ENCODE results near the gene HYDIN. TPM values are rescaled to one million over a fixed set of nuclear protein-coding genes. Genes with fewer than 3 reads are reported as not detected.

HYDIN gene
- total and polyA plus RNA-seq, 9 of the 15 experiments (the other 6 are each of a cell fraction or from before 2014, with no cell fraction given), result 0.08 to 0.43 (median 0.14) TPM; not detected in 1

DNA sequence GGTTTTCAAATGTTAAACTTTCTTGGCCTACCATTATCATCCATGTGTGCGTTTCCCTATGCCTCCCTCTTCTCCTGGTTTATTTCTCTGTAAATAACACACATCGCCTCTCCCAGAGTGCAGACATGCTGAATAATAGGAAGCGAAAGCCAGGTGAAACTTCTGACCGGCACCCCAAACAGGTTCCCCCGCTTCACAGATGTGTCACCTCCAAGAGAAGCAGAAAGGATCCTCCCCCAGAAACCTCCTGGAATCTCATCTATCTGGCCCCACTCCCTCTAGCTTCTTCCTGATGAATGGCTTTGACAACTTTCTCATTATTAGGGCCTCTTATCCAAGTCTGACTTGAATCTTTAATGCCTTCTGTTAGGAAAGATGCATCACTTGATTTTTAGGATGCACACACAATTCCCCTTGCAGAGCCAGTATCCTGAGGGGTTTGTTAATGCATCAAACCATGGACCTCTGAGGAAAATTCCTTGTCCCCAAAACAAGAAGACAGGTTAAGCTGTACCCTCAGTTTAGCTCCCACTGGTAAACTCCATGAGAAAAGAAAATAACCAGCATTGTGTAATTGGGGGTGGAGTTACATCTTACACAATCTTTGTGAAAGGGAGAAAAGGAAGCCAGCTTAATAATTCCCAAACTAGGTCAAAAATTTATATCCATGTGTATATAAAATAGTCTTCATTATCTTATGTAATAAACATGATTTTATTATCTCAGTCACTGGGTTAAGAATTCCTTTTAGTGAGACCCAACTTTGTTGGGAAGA lies 20.1 kb upstream of the HYDIN start:
- ChIA-PET CTCF (ENCODE audit: low intra/inter-chr PET ratio) (no interaction called here), POLR2A (interaction anchor here (0.6 kb wide), 1 partner anchor 863 kb away, joined by 3 read pairs; no protein-coding TSS in a partner anchor)
- BruUV-seq (replicated peaks), result no TSS peak
- Histone ChIP-seq H3K9ac (ENCODE audit: insufficient read depth in 1 of 2, low read depth in 2 of 2, low read length in 2 of 2) (no peak overlapping the region), H3K4me2 (ENCODE audit: insufficient read depth, low read length) (no peak overlapping the region), H3K9me1 (ENCODE audit: control insufficient read depth, insufficient read depth, low read length) (peaks cover 4% of the 10 kb centered on the region), H3K79me2 (ENCODE audit: control insufficient read depth, insufficient read depth, low read length) (no peaks in the 10 kb centered on the region), H4K20me1 (replicated peaks; ENCODE audit: control insufficient read depth, insufficient read depth, low read length) (no peaks in the 10 kb centered on the region), H2AFZ (ENCODE audit: low read depth, low read length) (no peak overlapping the region), H3K27ac (ENCODE audit: extremely low read depth, low read depth, low read length) (no peak overlapping the region), H3K4me1 (replicated peaks in 1 of 2; ENCODE audit: control insufficient read depth in 2 of 2, insufficient read depth in 2 of 2, low read length in 2 of 2) (no peaks in the 10 kb centered on the region), H3K36me3 (ENCODE audit: control insufficient read depth, insufficient read depth, low read length) (no peaks in the 10 kb centered on the region), H3K27me3 (ENCODE audit: control insufficient read depth in 2 of 2, insufficient read depth in 2 of 2, low read length in 2 of 2) (peaks cover 3 to 6% of the 10 kb centered on the region in 2 experiments; a peak in 3 of 5 replicates), H3K9me3 (replicated peaks; ENCODE audit: control insufficient read depth, insufficient read depth, low read depth, low read length) (no peaks in the 10 kb centered on the region), H3K4me3 (no peak overlapping the region)
- no peak for TF ChIP-seq FOXJ3 (CRISPR knock-in tag; IDR thresholded peaks at IDR 0.05)
- FAIRE-seq (no peak), ATAC-seq (no peak), DNase-seq (ENCODE audit: extremely low read depth in 1 of 4, low spot score in 3 of 4) (no peak)
- WGBS (ENCODE audit: insufficient coverage, low coverage, missing lambda C conversion rate), result 6% methylated on average over 5 of the region's 5 CpGs
- intact Hi-C loops (cut with micrococcal nuclease) (loop anchor here (5.0 kb wide), 1 partner anchor 62 kb away; no protein-coding TSS in a partner anchor), in situ Hi-C loops (cut with MboI) (no loop called here)

DNA sequence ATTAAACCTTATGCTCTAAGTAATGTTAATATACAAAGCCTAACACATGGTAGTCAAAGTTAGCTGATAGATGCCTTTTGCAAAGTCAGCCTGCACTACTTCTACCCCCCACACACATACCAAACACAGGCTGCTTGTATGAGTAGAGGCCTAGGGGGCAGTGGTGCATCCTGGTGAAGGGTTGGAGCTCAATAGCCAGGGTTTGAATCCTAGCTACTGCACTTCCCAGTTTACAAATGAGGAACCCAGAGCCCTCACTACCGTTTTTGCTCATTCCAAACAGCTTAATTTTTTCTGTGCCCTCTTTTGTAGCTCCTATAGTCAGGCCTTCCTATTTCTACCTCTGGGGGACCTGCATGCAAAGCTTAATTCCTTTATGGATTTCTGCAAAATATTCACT lies 18.9 kb upstream of the HYDIN start:
- intact Hi-C loops (cut with micrococcal nuclease) (no loop called here), in situ Hi-C loops (cut with MboI) (no loop called here)
- Histone ChIP-seq H3K9me3 (replicated peaks; ENCODE audit: control insufficient read depth, insufficient read depth, low read depth, low read length) (no peaks in the 10 kb centered on the region), H3K9me1 (ENCODE audit: control insufficient read depth, insufficient read depth, low read length) (peaks cover 4% of the 10 kb centered on the region), H3K27me3 (ENCODE audit: control insufficient read depth in 2 of 2, insufficient read depth in 2 of 2, low read length in 2 of 2) (peaks cover 3 to 5% of the 10 kb centered on the region in 2 experiments; a peak in 3 of 5 replicates), H3K36me3 (ENCODE audit: control insufficient read depth, insufficient read depth, low read length) (no peaks in the 10 kb centered on the region), H4K20me1 (replicated peaks; ENCODE audit: control insufficient read depth, insufficient read depth, low read length) (no peaks in the 10 kb centered on the region), H2AFZ (ENCODE audit: low read depth, low read length) (no peak overlapping the region), H3K4me2 (ENCODE audit: insufficient read depth, low read length) (no peak overlapping the region), H3K4me3 (no peak overlapping the region), H3K9ac (ENCODE audit: insufficient read depth in 1 of 2, low read depth in 2 of 2, low read length in 2 of 2) (no peak overlapping the region), H3K27ac (ENCODE audit: extremely low read depth, low read depth, low read length) (no peak overlapping the region), H3K4me1 (replicated peaks in 1 of 2; ENCODE audit: control insufficient read depth in 2 of 2, insufficient read depth in 2 of 2, low read length in 2 of 2) (no peaks in the 10 kb centered on the region), H3K79me2 (ENCODE audit: control insufficient read depth, insufficient read depth, low read length) (no peaks in the 10 kb centered on the region)
- 0% methylated on average over 1 of the region's 1 CpG for WGBS (ENCODE audit: insufficient coverage, low coverage, missing lambda C conversion rate)
- TF ChIP-seq THRAP3 (IDR thresholded peaks at IDR 0.05; ENCODE audit: borderline replicate concordance) (no peak), NR1H2 (CRISPR knock-in tag; IDR thresholded peaks at IDR 0.05) (no peak), RAD21 (CRISPR knock-in tag; conservative IDR thresholded peaks at IDR 0.05 in 1 of 2, IDR thresholded peaks at IDR 0.05 in 1 of 2) (peak; percentile 15 to 40; a peak in 2 of 4 replicates), SPI1 (IDR thresholded peaks at IDR 0.05; ENCODE audit: borderline replicate concordance, low read depth, low read length) (peak; percentile 56; the same call in 1 of the 2 replicates), CEBPG (CRISPR knock-in tag; IDR thresholded peaks at IDR 0.05) (no peak), CEBPG (tag; conservative IDR thresholded peaks at IDR 0.05 in 1 of 2, IDR thresholded peaks at IDR 0.05 in 1 of 2) (no peak), RB1 (IDR thresholded peaks at IDR 0.05; ENCODE audit: low read depth) (no peak), HSF4 (CRISPR knock-in tag; IDR thresholded peaks at IDR 0.05; ENCODE audit: borderline replicate concordance) (no peak), ETV5 (CRISPR knock-in tag; IDR thresholded peaks at IDR 0.05; ENCODE audit: low read depth) (no peak)
- TF ChIP-seq, protein P1, sequence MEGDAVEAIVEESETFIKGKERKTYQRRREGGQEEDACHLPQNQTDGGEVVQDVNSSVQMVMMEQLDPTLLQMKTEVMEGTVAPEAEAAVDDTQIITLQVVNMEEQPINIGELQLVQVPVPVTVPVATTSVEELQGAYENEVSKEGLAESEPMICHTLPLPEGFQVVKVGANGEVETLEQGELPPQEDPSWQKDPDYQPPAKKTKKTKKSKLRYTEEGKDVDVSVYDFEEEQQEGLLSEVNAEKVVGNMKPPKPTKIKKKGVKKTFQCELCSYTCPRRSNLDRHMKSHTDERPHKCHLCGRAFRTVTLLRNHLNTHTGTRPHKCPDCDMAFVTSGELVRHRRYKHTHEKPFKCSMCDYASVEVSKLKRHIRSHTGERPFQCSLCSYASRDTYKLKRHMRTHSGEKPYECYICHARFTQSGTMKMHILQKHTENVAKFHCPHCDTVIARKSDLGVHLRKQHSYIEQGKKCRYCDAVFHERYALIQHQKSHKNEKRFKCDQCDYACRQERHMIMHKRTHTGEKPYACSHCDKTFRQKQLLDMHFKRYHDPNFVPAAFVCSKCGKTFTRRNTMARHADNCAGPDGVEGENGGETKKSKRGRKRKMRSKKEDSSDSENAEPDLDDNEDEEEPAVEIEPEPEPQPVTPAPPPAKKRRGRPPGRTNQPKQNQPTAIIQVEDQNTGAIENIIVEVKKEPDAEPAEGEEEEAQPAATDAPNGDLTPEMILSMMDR (IDR thresholded peaks at IDR 0.05 in 2 of 3, conservative IDR thresholded peaks at IDR 0.05 in 1 of 3; ENCODE audit: insufficient read depth in 2 of 3, low read depth in 1 of 3, low read length in 3 of 3), result peak; percentile 13 to 57 (median 56); a peak in 4 of 6 replicates
- CTCF ChIA-PET (ENCODE audit: low intra/inter-chr PET ratio), result interaction anchor here (0.8 kb wide), 1 partner anchor 63 kb away, joined by 5 read pairs; no protein-coding TSS in a partner anchor
- POLR2A ChIA-PET, result no interaction called here
- FAIRE-seq (no peak), ATAC-seq (peak; percentile 63; the same call in 2 of the 3 replicates), DNase-seq (ENCODE audit: extremely low read depth in 1 of 4, low spot score in 3 of 4) (peak in 2 of 4 experiments; percentile 8 to 9)
- BruUV-seq (replicated peaks), result no TSS peak
